ENCODE results near the gene SLC35D1. TPM values are rescaled to one million over a fixed set of nuclear protein-coding genes. Genes with fewer than 3 reads are reported as not detected.

Gene SLC35D1
- total RNA-seq, 2 experiments from 2014 or later = 8.3 to 8.4 TPM

GRCh38 chr1:67052741-67053534, 1.0 kb downstream of the SLC35D1 start:
- ATAC-seq (no peak), DNase-seq (peak; percentile 51)
- H3K27me3 Mint-ChIP-seq = no peaks in the 10 kb centered on the region
- intact Hi-C loops (cut with micrococcal nuclease) = no loop called here
- ChIA-PET POLR2A (interaction anchor here (0.8 to 1.6 kb wide), 7 partner anchors 23 to 288 kb away, joined by 3 to 7 read pairs (median 3); no protein-coding TSS in a partner anchor), CTCF (interaction anchor here (1.0 to 2.6 kb wide), 6 partner anchors 57 to 160 kb away, joined by 3 to 9 read pairs (median 6); no protein-coding TSS in a partner anchor)
- H3K4me1 Mint-ChIP-seq (ENCODE audit: low read depth) = peaks cover 22% of the 10 kb centered on the region
- peak overlapping the region; percentile 84 for H3K4me3 Mint-ChIP-seq
- peaks cover 24% of the 10 kb centered on the region for H3K36me3 Mint-ChIP-seq (ENCODE audit: low read depth)
- no peaks in the 10 kb centered on the region for H3K9me3 Mint-ChIP-seq
- TF ChIP-seq CTCF (IDR thresholded peaks at IDR 0.05) = no peak
- H3K27ac Mint-ChIP-seq = peak overlapping the region; percentile 82

GRCh38 chr1:67051196-67051595, 2.8 kb downstream of the SLC35D1 start:
- peaks cover 22% of the 10 kb centered on the region for H3K4me1 Mint-ChIP-seq (ENCODE audit: low read depth)
- peaks cover 34% of the 10 kb centered on the region for H3K36me3 Mint-ChIP-seq (ENCODE audit: low read depth)
- ChIA-PET CTCF (interaction anchor here (1.2 to 2.8 kb wide), 6 partner anchors 15 to 161 kb away, joined by 3 to 10 read pairs (median 6); no protein-coding TSS in a partner anchor), POLR2A (interaction anchor here (0.6 to 1.4 kb wide), 2 partner anchors 12 to 368 kb away, joined by 3 to 6 read pairs; no protein-coding TSS in a partner anchor)
- DNase-seq (no peak), ATAC-seq (no peak)
- intact Hi-C loops (cut with micrococcal nuclease) = no loop called here
- no peak overlapping the region for H3K4me3 Mint-ChIP-seq
- TF ChIP-seq CTCF (IDR thresholded peaks at IDR 0.05) = no peak
- H3K27ac Mint-ChIP-seq = no peak overlapping the region
- H3K9me3 Mint-ChIP-seq = no peaks in the 10 kb centered on the region
- H3K27me3 Mint-ChIP-seq = no peaks in the 10 kb centered on the region

GRCh38 chr1:67044631-67045270, 9.2 kb downstream of the SLC35D1 start:
- TF ChIP-seq CTCF (IDR thresholded peaks at IDR 0.05) = no peak
- DNase-seq = no peak
- ChIA-PET CTCF (interaction anchor here (1.2 kb wide), 1 partner anchor 168 kb away, joined by 5 read pairs; no protein-coding TSS in a partner anchor), POLR2A (no interaction called here)
- Mint-ChIP-seq H3K27ac (no peak overlapping the region), H3K36me3 (ENCODE audit: low read depth) (peaks cover 59% of the 10 kb centered on the region), H3K27me3 (no peaks in the 10 kb centered on the region), H3K9me3 (no peaks in the 10 kb centered on the region), H3K4me1 (ENCODE audit: low read depth) (no peaks in the 10 kb centered on the region), H3K4me3 (no peak overlapping the region)
- intact Hi-C loops (cut with micrococcal nuclease) = no loop called here
- ATAC-seq = no peak

- no peak overlapping the region for H3K4me3 Mint-ChIP-seq
- ChIA-PET CTCF (interaction anchor here (1.2 to 1.3 kb wide), 2 partner anchors 15 to 169 kb away, joined by 3 to 5 read pairs; no protein-coding TSS in a partner anchor), POLR2A (interaction anchor here (0.6 kb wide), 1 partner anchor 32 kb away, joined by 3 read pairs; no protein-coding TSS in a partner anchor)
- H3K9me3 Mint-ChIP-seq = no peaks in the 10 kb centered on the region
- peaks cover 64% of the 10 kb centered on the region for H3K36me3 Mint-ChIP-seq (ENCODE audit: low read depth)
- H3K4me1 Mint-ChIP-seq (ENCODE audit: low read depth) = peaks cover under 1% of the 10 kb centered on the region
- ATAC-seq (no peak), DNase-seq (no peak)
- no peaks in the 10 kb centered on the region for H3K27me3 Mint-ChIP-seq
- no peak for TF ChIP-seq CTCF (IDR thresholded peaks at IDR 0.05)
- intact Hi-C loops (cut with micrococcal nuclease) = no loop called here
- H3K27ac Mint-ChIP-seq = no peak overlapping the region
These were observed 10.6 kb downstream of the SLC35D1 start for GRCh38 chr1:67043366-67043765.
